SW 1271 (cell line): ENCODE data around the gene LCORL.
"Not testable (repeated sequence)": the region's sequence is repeated elsewhere in the genome, so short reads cannot be mapped to it uniquely, and the experiment has no call there.

Experiments used
- DNase-seq, 2 experiments: peaks; one replicate each; lab custom pipeline; 2025; lab: John Stamatoyannopoulos, UW

LCORL gene

DNA sequence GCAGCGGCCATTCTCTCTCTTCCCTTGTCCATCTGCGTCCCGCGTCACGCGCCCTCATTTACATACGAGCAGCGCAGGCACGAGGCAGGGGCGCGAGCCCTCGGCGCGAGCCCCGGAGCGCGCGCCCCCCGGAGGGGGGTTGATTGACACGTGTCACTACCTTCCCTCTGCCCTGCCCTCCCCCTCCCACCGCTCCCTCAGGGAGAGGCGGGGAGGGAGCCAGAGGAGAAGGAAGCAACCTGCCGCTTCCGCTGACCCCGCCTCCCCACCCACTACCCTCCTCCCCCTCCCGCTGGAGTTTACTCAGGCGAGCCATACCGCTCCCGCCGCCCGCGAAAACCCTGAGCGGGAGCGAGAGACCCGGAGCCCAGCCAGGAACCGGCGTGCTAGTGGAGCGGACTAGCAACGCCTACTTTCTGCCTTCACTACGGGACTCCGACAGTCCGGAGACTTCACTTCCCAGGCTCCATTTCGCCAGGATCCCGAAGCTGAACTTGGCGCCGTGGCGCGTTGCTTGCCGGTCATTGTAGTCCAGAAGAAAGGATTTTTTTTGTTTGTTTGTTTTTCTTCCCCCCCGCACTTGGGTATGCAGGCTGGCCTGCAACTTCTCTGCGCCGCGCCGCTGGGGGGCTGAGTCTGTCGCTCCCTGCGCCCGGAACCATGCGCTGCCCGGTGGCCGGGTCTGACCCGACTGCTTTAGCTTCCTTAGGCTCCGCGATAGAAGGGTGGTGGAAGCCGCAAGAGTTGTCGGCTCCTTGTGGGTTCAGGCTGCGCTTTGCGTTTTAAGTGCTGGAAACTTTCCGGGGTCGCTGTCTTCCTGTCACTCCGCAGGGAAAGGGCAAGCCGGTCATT, at the start of gene LCORL:
Gene LCORL, minus strand, starts transcription at position 36 of the 852 bp plus-strand sequence. Its CDS starts 4 bp downstream, at position 32.
- peak; percentile 98 to 99 for DNase-seq

- no peak for DNase-seq
These were observed 48.3 kb upstream of the LCORL start for GRCh38 chr4:18069810-18070209.

GRCh38 chr4:18067031-18067430, 45.5 kb upstream of the LCORL start:
- DNase-seq, result no peak

DNA sequence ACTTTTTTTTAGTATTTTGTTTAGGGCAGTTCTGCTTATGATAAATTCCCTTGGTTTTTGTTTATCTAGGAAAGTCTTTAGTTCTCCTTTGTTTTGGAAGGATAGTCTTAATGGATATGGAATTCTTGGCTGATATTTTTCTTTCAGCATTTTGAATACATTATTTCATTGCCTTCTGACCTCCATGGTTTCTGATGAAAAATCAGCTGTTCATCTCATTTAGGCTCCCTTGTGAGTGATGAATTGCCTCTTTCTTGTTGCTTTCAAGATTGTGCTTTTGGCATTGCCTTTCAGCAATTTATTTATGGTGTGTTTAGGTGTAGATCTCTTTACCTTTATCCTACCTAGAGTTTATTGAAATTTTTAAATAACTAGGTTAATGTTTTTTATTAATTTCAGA, 41.5 kb upstream of the LCORL start:
- DNase-seq, result no peak

DNA sequence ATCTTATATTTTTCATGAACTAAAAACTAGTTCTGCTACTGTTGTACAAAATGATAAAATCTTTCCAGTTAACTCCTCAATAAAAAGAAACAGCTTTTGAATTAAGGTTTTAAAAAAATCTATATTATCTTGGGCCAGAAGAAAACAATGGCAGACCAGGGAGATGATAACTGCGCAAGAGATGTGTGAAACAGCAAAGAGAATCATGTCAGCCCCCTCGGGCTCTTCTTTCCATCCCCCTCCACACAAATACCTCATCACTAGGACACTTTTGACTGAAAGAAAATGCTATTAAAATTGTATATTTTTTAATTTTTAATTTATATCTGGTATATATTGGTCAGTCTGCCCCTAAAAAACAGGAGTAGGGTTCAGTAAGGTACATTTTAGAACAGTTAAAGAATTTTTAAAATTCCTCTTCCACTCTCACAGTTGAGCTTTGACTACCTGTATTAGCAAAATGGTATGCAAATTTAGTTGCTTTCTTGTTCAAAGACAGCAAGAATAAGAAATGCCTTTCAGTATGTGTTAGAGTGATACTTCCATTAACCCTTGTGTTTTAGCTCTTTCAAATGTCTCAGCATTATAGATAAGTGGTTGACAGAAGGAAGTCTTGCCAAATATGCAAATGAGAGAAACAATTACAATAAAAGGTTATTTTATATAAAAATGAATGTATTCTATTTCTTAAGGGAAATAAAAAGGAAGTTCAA, 36.4 kb upstream of the LCORL start:
- no peak for DNase-seq

- DNase-seq, result no peak
These were observed 34.5 kb upstream of the LCORL start for GRCh38 chr4:18056030-18056429.

- no peak for DNase-seq
These were observed 30.6 kb upstream of the LCORL start for GRCh38 chr4:18052158-18052557.

- DNase-seq, result no peak
These were observed 29.7 kb upstream of the LCORL start for GRCh38 chr4:18051281-18051680.

DNA sequence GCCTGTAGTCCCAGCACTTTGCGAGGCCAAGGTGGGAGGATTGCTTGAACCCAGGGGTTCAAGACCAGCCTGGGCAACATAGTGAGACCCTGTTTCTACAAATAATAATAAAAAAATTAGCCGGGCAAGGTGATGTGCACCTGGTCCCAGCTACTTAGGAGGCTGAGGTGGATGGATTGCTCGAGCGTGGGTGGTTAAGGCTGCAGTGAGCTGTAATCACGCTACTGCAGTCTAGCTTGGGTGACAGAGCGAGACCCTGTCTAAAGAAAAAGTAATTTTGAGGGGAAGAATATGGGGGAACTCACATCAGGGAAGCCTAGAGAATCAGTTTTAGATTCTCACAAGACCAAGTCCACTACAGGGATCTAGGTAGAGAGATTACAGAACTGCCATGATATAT, 28.9 kb upstream of the LCORL start:
- no peak for DNase-seq

GRCh38 chr4:18049446-18049845, 27.9 kb upstream of the LCORL start:
- DNase-seq, result no peak

GRCh38 chr4:18042754-18043153, 21.2 kb upstream of the LCORL start:
- DNase-seq, result peak in 1 of 2 experiments; percentile 11

GRCh38 chr4:18042012-18042411, 20.5 kb upstream of the LCORL start:
- no peak for DNase-seq

DNA sequence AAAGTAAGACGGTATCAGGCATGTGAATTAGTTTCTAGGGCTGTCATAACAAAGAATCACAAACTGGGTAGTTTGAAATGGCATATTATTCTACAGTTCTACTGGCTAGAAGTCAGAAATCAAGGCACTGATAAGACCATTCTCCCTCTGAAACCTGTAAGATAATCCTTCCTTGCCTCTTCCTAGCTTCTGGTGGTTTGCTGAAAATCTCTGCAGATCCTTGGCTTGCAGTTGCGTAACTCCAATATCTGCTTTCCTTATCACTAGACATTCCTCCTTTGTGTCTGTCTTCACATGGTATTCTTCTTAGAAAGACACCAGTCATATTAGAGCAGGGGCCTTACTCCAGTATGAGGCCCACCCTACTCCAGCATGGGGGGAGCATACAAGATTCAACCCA, 19.6 kb upstream of the LCORL start:
- DNase-seq, result no peak

- DNase-seq, result no peak
These were observed 17.6 kb upstream of the LCORL start for GRCh38 chr4:18039113-18039512.

DNA sequence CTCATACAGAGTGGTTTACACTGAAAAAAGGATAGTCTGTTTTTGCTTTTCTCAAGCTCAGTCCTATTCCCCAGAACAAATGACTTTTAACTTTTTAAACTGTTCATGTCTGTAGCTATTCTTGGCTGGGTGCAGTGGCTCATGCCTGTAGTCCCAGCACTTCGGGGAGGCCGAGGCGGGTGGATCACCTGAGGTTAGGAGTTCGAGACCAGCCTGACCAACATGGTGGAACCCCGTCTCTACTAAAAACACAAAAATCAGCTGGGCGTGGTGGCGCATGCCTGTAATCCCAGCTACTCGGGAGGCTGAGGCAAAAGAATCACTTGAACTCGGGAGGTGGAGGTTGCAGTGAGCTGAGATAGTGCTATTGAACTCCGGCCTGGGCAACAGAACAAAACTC, 14.8 kb upstream of the LCORL start:
- DNase-seq, result not testable (repeated sequence)

- no peak for DNase-seq
These were observed 12.5 kb upstream of the LCORL start for GRCh38 chr4:18034099-18034498.

DNA sequence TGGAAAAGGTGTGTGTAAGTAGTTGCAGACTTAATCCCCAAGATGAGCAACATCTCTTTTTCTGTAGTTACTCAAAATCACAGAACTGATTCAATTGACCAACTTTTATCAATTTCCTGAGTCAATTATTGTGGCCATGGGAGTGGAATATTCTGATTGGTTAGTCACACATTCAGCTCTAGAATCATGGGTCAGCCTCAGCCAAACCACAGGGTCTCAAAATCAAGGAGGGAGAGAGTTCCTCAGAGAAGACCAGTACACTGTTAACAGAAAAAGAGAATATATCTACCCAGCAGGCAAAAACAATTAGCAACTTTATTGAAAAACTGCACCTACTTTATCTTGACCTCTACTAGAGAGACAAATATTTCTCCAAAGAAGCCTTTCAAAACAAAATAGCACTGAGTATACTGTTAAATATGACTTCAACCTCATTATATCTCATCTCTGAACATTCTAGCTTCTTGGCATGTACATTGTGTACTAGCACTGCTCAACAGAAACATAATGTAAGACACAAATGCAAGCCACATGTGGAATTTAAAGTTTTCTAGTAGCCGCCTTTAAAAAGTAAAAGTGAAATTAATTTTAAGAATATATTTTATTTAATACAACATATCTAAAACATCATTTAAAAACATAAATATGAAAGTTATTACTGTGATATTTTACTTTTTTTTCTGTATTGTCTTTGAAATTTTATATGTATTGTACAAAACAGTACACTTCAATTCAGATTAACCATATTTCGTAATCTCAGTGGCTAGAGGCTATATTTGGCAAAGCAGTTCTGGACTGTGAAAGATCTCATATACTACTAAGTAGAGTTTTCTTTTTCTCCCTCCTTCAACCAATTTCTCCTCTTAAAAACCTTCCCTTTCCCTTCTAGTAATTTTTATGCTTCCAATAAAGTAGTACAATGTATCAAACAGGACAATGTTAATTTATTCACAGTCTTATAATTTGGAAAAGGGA, 11.8 kb upstream of the LCORL start:
- DNase-seq, result no peak

DNA sequence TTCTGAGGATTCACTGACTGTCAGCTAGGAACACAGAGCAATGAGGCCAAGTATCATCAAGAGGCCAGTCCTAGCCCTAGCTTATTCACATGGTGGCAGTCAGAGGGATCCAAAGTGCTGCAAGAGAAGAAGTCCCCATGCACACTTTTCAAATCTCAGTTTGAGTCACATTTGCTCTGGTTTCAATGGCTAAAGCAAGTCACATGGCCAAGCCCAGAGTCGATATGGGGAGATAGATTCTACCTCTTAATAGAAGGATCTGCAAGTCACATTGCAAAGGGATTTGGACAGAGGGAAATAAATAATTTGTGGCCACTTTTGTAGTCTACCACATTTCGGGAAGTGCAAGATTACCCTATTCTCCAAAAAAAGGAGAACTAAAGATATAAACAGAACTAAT, 3.7 kb upstream of the LCORL start:
- DNase-seq, result no peak

- no peak for DNase-seq
These were observed 1.1 kb upstream of the LCORL start for GRCh38 chr4:18022572-18023050.

- DNase-seq, result no peak
These were observed 160 bp downstream of the LCORL start for GRCh38 chr4:18021470-18021719.

DNA sequence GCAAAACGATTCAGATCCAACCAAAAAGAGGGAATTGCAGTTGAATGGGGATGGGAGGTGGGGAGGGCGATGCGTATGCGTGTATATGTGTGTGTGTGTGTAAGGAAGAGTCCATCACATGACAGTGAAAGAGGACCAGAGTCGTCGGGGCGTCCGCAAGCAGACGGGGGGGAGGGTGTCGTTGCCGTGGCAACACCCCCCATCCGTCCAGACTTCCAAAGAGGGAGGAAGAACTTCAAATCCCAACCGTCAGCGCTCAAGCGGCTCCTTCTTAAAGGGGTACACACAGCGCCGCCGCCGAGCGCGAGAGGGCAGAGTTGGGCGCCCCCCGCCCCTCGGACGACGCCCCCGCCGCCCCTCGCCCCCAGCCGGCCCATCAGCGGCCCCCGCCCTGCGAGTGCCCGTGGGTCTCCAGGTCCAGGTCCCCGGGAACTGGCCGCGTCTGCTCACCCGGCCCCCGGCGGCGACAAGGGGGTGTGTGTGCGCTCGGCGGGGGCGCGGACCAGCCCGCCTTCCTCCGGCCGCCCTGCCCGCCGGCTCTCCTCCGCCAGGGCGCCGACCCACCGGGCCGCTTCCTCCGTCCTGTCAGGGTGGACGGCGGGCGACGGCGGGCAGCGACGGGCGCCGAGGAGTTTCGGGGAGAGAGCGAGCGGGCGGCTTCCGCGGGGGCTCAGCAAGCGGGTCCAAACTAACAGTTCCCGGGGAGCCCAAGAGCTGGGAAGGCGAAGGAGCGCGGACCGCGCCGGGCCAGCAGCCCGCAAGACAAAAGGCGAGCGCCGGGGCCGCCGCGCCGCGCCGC, 685 bp downstream of the LCORL start:
- peak; percentile 65 to 85 for DNase-seq
